Activated CD8-positive, alpha-beta memory T cell treated with anti-CD3 and anti-CD28 coated beads for 36 hours (primary cell): ENCODE measurements around the gene SHC4. TPM values are rescaled to one million over a fixed set of nuclear protein-coding genes. Genes with fewer than 3 reads are reported as not detected.
"Not testable (repeated sequence)": the region's sequence is repeated elsewhere in the genome, so short reads cannot be mapped to it uniquely, and the experiment has no call there.

ENCODE experiments used
- CTCF ChIA-PET: fragments of 350-600 bp; sonication (Branson Sonifier 250); formaldehyde crosslinking; loops from one replicate; lab custom pipeline; 2021; ENCODE audit warnings: antibody characterized with exemption; lab: Charles Lee
- POLR2A ChIA-PET: fragments of 350-600 bp; sonication (Branson Sonifier 250); formaldehyde crosslinking; loops from one replicate; lab custom pipeline; 2021; ENCODE audit warnings: antibody characterized with exemption; lab: Charles Lee
- total RNA-seq, 2 experiments: library from RNA; stranded (reverse); gene quantifications; one replicate each; pipeline ENCODE4 v1.2.3, GENCODE V29; 2021

SHC4 gene
- total RNA-seq, 2 experiments from 2014 or later = 10.7 to 11.6 TPM

- ChIA-PET CTCF (interaction anchor here (0.9 kb wide), 1 partner anchor 13 kb away, joined by 3 read pairs; the partner anchor contains the start of gene CEP152), POLR2A (no interaction called here)
Observed at GRCh38 chr15:48823706-48824105, 140.0 kb downstream of the SHC4 start.

DNA sequence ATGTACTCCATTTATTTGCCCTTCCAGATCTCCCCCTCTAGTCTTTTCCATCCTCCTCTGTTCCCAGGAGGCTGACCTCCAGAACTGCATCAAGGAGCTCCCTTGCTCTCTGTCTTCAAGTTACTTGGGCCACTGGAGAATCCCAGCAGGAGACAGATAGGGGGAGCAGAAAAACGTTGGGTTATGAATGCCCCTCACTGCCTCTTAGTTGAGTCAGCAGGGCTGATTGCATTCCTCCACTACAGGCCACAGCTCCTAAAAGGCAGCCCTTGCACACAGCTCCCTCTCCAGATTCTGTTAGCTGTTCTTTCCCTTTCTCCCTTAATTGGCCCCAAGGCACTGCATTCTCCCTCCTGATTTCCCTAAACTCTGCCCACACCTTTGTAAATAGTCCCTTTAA is 140.5 kb downstream of the SHC4 start:
- ChIA-PET CTCF (interaction anchor here (0.9 kb wide), 1 partner anchor 12 kb away, joined by 3 read pairs; the partner anchor contains the start of gene CEP152), POLR2A (no interaction called here)

DNA sequence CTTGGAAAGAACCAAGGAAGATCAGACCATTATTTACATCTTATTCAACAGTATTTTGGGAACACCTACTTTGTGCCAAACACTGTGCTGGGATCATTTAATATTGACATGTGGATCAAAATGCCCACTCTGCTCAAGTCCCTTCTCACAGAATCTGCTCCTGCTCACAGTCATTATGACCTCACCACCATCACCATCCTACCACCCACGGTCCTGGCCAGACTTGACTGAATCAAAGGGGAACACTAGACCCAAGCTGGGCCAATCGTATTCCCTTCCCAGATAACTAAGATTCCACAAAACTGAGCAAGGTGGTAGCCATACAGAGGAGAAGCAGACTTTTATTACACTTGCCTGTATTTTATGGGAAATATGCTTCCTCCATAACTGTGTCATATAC is 149.4 kb downstream of the SHC4 start:
- POLR2A ChIA-PET = interaction anchor here (0.5 kb wide), 1 partner anchor 483 kb away, joined by 3 read pairs; no protein-coding TSS in a partner anchor
- CTCF ChIA-PET = no interaction called here

DNA sequence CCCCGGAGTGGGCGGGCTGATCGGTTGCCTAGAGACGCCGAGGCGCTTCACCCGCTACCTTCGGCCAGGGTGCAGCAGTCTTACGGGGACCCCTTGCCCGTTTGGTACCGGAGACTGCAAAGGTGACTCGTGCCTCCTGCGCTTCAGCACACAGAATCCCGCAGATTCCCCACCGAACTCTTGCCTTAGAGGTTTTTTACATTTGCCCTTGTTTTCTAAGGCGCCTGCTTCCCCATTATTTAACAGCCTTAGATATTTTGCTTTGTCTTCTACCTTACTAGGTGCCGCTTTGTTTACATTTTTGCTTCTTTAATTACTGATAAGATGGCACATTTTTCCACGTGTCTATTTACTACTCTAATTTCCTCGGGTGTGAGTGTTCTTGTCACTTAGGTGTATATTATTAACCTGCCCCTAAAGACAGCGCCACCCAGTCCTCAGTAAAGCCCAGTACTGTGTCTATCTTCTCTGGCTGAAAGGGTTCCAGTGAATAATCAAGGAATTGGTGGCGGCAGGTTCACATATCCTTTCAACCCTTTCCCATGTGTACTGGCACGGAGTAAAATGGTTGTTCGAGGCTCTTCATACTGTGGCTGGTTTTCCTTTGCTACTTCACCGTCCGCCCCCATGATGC is 152.3 kb downstream of the SHC4 start:
- ChIA-PET POLR2A (interaction anchor here (0.6 to 1.7 kb wide), 6 partner anchors 66 to 841 kb away, joined by 3 to 10 read pairs (median 3); partner anchors contain the start of genes COPS2 and EID1), CTCF (interaction anchor here (0.9 to 1.1 kb wide), 3 partner anchors 9 to 334 kb away, joined by 3 to 4 read pairs (median 4); no protein-coding TSS in a partner anchor)

DNA sequence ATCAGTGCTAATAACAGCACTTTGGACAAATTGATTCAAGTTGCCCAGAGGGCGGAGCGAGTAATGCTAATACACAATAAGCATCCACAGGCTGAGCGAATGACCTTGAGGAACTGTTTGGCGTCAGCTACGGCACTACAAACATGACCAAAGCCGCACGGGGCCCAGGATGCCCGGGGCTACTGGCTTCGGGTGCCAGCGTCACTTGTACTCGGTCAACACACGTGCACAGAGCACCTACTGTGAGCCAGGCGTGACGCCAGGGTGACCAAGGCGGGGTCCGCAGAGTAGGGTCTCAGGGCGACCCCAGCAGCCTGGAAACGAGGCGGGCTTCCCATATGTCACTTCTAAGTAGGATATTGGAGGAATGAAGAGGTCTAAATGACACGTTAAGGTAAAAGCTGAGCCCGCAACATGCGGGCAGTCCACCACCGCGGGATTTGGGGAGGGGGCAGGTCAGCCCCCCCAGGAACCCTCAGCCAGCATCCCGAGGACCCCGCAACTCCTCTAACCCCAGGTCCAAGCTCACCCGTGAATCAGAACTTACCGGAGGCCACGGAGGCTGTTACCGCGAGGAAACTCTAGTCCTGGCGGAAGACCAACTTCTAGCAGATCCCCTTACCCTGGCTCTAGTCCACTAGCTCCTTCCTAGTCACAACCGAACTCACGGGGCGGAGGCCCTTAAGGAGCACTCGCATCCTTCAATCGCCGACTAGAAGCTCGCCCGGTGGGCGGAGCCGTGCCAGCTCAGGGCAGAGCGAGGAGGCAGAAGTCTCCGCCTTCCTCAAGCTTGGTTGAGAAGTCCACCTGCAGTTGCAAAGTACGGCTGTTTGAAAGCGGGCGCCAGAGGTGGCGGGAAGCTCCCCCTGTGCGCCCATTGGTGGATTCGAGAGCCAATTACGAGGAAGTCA is 153.1 kb downstream of the SHC4 start, which contains the start of gene CEP152:
CEP152 (minus strand) TSS at position 656 of the 911 bp plus-strand sequence. CDS start 5,420 bp downstream, outside the sequence.
- ChIA-PET POLR2A (interaction anchor here (0.6 to 1.7 kb wide), 6 partner anchors 67 to 842 kb away, joined by 3 to 10 read pairs (median 3); partner anchors contain the start of genes COPS2 and EID1), CTCF (interaction anchor here (0.9 to 1.1 kb wide), 3 partner anchors 9 to 335 kb away, joined by 3 to 4 read pairs (median 4); no protein-coding TSS in a partner anchor)

GRCh38 chr15:48806151-48806550 is 157.6 kb downstream of the SHC4 start:
- POLR2A ChIA-PET = no interaction called here
- CTCF ChIA-PET = no interaction called here

GRCh38 chr15:48805591-48805990 is 158.1 kb downstream of the SHC4 start:
- CTCF ChIA-PET = no interaction called here
- POLR2A ChIA-PET = no interaction called here

DNA sequence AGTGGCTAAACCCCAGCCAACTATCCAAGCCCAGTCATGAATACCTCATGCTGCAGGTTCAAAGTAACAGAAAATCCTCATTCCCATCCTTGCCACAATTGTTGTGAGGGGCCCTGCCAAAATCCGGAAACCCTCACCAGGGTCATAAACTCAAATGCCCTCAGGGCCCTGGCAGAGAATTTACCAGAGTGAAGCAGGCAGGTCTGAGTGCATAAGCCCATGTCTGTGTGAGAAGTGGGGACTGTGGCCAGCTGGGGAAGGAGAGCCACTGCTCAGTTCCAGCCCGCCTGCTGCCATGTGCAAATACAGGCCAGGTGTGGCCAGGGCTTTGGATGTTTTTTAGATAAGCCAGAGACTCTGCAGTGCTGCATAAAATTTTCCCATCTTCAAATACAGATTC is 159.8 kb downstream of the SHC4 start:
- POLR2A ChIA-PET = no interaction called here
- CTCF ChIA-PET = no interaction called here

DNA sequence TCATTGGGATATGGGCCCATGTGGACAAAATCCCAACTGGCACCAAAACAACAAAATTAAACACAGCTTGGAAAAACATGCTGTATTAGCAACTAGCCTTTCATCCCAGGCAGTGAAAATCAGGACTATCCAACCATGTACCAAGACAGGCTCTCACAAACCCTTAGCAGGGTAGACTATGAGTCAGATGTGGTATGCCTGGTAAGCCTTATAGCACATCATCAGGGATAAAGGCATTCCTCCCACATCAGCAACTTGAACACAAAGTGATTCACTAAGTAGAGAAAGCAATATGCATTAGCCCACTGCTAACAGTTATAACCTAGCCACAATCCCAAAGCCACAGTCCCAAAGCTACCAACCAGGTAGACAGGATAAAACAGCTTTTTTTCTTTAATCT is 160.9 kb downstream of the SHC4 start:
- ChIA-PET POLR2A (no interaction called here), CTCF (interaction anchor here (1.7 kb wide), 1 partner anchor 8 kb away, joined by 4 read pairs; the partner anchor contains the start of gene CEP152)

DNA sequence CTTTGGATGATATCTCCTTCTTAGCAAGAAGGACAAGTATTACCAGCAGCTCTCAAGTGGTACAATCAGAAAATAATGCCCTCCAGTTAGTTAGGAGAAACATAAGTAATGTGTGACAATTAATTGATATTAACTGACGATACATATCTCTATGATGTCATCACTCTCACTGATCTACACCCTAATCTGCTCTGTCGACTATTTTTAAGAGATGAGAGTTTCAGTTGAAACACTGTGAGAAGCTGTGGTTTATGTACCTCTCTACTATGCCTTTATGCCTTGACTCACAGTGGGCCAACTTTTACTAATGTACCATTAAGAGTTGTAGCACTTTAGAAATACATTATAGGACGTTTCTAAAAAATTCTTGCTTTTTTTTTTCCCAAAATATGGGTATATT is 161.5 kb downstream of the SHC4 start:
- POLR2A ChIA-PET = no interaction called here
- CTCF ChIA-PET = interaction anchor here (0.6 to 1.7 kb wide), 2 partner anchors 9 to 329 kb away, joined by 3 to 4 read pairs; partner anchors contain the start of gene CEP152

DNA sequence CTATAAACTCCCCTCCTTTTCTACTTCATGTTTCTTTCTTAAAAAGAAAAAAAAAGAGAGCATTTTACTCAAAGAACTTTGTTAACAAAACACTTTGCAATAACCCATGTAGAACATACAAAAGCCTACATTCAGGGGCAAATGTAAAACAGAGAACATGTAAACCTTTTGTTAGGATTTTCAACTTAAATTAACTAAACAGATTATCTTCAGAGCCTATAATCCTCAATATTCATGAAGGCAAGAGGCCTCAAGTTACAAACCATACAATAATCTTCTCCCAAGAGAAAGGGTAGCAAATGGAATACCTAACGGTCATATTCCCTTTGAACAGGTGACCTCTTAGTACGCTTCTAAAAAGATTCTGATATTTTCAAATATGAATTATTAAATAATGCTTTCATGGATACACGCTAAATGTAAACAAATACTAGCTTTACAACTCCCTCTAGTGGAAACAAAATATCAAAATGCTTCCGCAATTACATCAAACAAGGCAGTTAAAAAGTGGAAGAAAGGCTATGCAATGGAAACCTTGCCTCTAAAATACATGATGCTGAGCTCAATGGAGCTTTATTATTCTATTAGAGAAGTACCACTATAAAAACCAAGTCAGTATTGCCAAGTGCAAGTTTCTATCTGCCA is 162.8 kb downstream of the SHC4 start:
- ChIA-PET CTCF (interaction anchor here (1.7 kb wide), 1 partner anchor 10 kb away, joined by 4 read pairs; the partner anchor contains the start of gene CEP152), POLR2A (no interaction called here)

GRCh38 chr15:48800245-48800644 is 163.5 kb downstream of the SHC4 start:
- ChIA-PET CTCF (no interaction called here), POLR2A (no interaction called here)

DNA sequence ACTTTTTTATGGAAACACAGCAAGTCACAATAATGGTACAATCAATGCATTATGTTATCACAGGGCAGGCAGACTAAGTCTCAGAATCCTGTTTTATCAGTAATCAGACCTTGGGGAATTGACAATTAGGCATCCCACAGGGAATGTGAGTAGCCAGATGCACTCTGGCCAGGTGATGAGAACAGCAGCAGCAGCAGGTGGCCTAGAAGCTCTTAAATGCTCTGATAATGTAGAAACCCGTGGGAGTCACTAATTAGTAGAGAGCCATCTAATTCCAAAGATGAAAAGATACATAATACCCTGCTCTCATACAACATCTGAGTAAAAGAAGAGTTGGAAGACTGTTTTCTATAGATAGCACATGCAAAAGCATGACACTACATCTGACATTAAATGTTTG is 165.4 kb downstream of the SHC4 start:
- POLR2A ChIA-PET = no interaction called here
- CTCF ChIA-PET = no interaction called here

DNA sequence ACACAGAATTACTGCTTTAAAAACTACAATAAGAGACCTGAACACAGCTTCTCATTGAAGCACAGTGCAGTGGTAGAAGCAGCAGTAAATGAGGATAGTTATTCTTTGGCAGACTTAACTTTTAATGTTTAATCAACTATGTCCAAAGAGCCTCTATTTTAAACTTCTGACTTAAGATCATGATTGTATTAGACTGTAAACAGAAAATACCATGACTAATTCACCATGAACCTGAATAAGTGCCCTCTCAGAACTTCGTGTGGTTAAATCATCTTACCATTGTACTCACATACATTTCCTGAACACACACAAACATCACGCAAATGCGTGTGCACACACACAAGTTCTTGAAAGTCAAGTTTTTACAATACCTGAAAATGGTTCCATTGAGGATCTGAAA is 166.8 kb downstream of the SHC4 start:
- CTCF ChIA-PET = no interaction called here
- POLR2A ChIA-PET = no interaction called here

- ChIA-PET CTCF (no interaction called here), POLR2A (no interaction called here)
Observed at GRCh38 chr15:48796521-48796920, 167.2 kb downstream of the SHC4 start.

DNA sequence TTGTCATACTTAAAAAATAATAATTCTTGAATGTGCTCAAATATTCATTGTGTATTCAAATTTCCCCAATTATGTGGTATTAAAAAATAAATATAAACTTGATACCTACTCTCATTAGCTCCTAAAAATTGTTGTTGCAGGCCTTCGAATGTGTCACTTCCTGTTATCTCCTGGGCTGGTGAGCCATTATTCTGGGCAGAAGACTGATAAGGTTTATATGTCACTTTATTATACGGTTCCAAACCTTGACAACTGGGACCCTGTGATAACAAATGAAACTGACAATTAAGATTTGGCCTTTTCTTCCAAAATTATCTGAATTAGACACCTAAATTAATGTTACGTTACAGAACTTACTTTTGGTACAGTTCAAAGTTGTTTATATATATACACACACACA is 167.8 kb downstream of the SHC4 start:
- ChIA-PET CTCF (no interaction called here), POLR2A (no interaction called here)

DNA sequence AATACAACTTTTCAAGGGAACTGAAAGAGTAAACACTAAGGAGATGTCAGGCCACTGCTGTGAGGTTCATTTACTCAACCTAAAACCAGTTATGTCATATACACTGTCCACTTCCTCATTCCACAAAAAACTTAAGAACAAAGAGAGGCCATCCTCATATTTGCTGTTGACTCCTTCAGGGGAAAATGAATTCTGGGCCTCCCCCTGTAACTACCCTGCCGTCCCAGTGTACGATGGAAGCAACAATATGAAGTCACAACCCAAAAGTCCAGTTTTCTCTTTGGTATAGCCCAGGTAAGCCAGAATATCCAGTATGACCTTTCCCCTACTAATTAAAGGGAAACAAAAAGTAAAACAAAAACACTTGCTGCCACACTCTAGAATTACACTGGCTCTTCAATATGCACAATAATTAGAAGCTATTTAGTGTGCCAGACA is 169.0 kb downstream of the SHC4 start:
- ChIA-PET POLR2A (no interaction called here), CTCF (no interaction called here)

DNA sequence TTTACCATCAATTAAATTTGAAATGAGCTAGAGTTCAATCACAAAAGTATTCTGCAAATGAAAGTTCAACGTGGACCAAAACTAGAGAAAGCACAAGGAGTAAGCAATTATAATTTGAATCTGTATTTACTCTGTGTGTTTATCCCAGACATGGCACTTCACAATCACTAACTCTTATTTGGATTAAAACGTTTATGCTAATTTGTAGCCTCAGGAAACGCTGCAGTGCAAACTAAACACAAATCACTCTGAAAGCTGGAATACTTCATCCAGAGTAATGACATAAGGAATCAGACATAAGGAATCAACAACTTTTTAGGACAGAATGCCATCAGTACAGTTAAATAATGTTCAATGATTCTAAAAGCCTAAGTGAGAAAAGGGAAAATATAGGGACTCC is 171.3 kb downstream of the SHC4 start:
- ChIA-PET CTCF (no interaction called here), POLR2A (no interaction called here)

DNA sequence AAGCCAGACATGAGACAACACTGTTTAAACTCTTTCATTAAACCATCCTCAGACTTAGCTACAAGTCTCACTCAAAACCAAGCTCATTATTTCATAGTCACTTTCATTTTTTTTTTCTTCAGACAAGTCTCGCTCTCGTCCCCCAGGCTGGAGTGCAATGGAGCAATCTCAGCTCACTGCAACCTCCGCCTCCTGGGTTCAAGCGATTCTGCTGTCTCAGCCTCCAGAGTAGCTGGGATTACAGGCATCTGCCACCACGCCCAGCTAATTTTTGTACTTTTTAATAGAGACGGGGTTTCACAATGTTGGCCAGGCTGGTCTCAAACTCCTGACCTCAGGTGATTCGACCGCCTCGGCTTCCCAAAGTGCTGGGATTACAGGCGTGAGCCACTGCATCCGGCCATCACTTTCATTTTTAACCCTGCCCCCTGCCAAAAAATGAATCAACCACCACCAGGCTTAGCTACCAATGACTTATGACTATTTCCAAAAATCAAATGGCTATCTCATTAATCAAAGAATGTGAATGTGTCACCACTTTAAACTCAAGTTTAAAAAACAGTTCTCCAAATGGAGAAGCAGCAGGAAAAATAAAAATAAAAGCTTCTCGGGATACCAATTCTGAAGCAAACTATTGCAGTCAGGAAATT is 173.1 kb downstream of the SHC4 start:
- POLR2A ChIA-PET, CTCF ChIA-PET: not testable (repeated sequence)
